Endothelial cell of umbilical vein (primary cell): ENCODE data around the gene ROBO2. TPM values are rescaled to one million over a fixed set of nuclear protein-coding genes. Genes with fewer than 3 reads are reported as not detected.

Source experiments
- BruUV-seq: library from RNA; stranded (reverse); fragments of 400-500 nt; replicated peaks from 2 replicates; lab custom pipeline; 2021; lab: Mats Ljungman, UMichigan
- CTCF ChIA-PET: fragments of 300-600, 350-600 bp; sonication (Branson Sonifier 250); formaldehyde crosslinking; loops from one replicate; lab custom pipeline; 2021; ENCODE audit warnings: antibody characterized with exemption, inconsistent platforms; lab: Charles Lee
- POLR2A ChIA-PET: fragments of 300-600, 350-600 bp; sonication (Branson Sonifier 250); formaldehyde crosslinking; loops from one replicate; lab custom pipeline; 2021; ENCODE audit warnings: antibody characterized with exemption, inconsistent platforms; lab: Charles Lee
- DNase-seq: peaks from one replicate; pipeline ENCODE4 v3.0.0-alpha.2; 2011; ENCODE audit warnings: low read depth, low spot score
- FAIRE-seq: peaks from 2 replicates; lab custom pipeline; 2011; peaks lifted over from hg19 to GRCh38; lab: Jason Lieb, UNC
- H2AFZ ChIP-seq: 2 replicates; pipeline ENCODE4 v1.6.0; 2012; ENCODE audit warnings: low read depth, low read length, control low read depth, inconsistent platforms
- H3K27ac ChIP-seq: 2 replicates; pipeline ENCODE4 v1.5.1; 2011; ENCODE audit warnings: low read depth, mild to moderate bottlenecking, control low read depth, low read length, moderate library complexity; ENCODE audit not compliant: insufficient read depth
- H3K27me3 ChIP-seq, 2 experiments: 2 replicates each; pipeline versions ENCODE4 v1.6.0 to v1.6.1; 2011; ENCODE audit warnings: low read length in 2 of 2, mixed read lengths in 1 of 2; ENCODE audit not compliant: control insufficient read depth in 2 of 2, insufficient read depth in 2 of 2
- H3K36me3 ChIP-seq, 2 experiments: 2 replicates in 1 of 2; 3 replicates in 1 of 2; pipeline ENCODE4 v1.5.1; 2011; ENCODE audit warnings: low read length in 2 of 2, mild to moderate bottlenecking in 1 of 2, moderate library complexity in 1 of 2; ENCODE audit not compliant: control insufficient read depth in 2 of 2, insufficient read depth in 2 of 2; ENCODE audit errors: extremely low read depth in 1 of 2
- H3K4me1 ChIP-seq: 3 replicates; pipeline ENCODE4 v1.5.1; 2011; ENCODE audit warnings: mild to moderate bottlenecking, low read length; ENCODE audit not compliant: control insufficient read depth, insufficient read depth; ENCODE audit errors: extremely low read depth
- H3K4me2 ChIP-seq: 2 replicates; pipeline ENCODE4 v1.6.1; 2011; ENCODE audit warnings: low read length, control low read depth, mixed read lengths; ENCODE audit not compliant: insufficient read depth
- H3K4me3 ChIP-seq, 3 experiments: fragments of 200-600 bp in 1 of 3; sonication (generic), shearing (Covaris generic) in 1 of 3; replicated peaks in 1 of 3; 2 replicates each; pipeline ENCODE4 v1.5.1; 2011 to 2016; ENCODE audit warnings: control low read depth in 3 of 3, low read length in 3 of 3, mild to moderate bottlenecking in 2 of 3, inconsistent platforms in 1 of 3, low read depth in 1 of 3, moderate library complexity in 1 of 3; ENCODE audit not compliant: insufficient read depth in 1 of 3
- H3K79me2 ChIP-seq: 2 replicates; pipeline ENCODE4 v1.6.0; 2012; ENCODE audit warnings: low read length, inconsistent platforms; ENCODE audit not compliant: control insufficient read depth, insufficient read depth
- H3K9ac ChIP-seq: replicated peaks from 2 replicates; pipeline ENCODE3; 2011; ENCODE audit warnings: low read length, control low read depth; ENCODE audit not compliant: insufficient read depth; ENCODE audit errors: extremely low read depth
- H3K9me1 ChIP-seq: replicated peaks from 3 replicates; pipeline ENCODE4 v1.6.0; 2011; ENCODE audit warnings: mild to moderate bottlenecking, low read length; ENCODE audit not compliant: control insufficient read depth, insufficient read depth; ENCODE audit errors: extremely low read depth
- H3K9me3 ChIP-seq: replicated peaks from 2 replicates; pipeline ENCODE4 v1.5.1; 2012; ENCODE audit warnings: low read length, inconsistent platforms; ENCODE audit not compliant: control insufficient read depth, insufficient read depth
- H4K20me1 ChIP-seq: replicated peaks from 2 replicates; pipeline ENCODE3; 2011; ENCODE audit warnings: mild to moderate bottlenecking, low read length; ENCODE audit not compliant: control insufficient read depth, insufficient read depth; ENCODE audit errors: extremely low read depth
- EZH2 ChIP-seq: IDR thresholded peaks from 2 replicates; pipeline ENCODE4 v1.6.1; 2012; ENCODE audit warnings: borderline replicate concordance, low read depth, mild to moderate bottlenecking, moderate library complexity, low read length, inconsistent platforms; ENCODE audit not compliant: severe bottlenecking
- FOS ChIP-seq: IDR thresholded peaks from 2 replicates; pipeline ENCODE4 v1.6.1; 2011; ENCODE audit warnings: mild to moderate bottlenecking, low read length, moderate library complexity, borderline replicate concordance; ENCODE audit not compliant: insufficient read depth
- GATA2 ChIP-seq: IDR thresholded peaks from 2 replicates; pipeline ENCODE4 v1.7.0; 2011; ENCODE audit warnings: low read depth, mild to moderate bottlenecking, moderate library complexity, mixed read lengths, low read length; ENCODE audit not compliant: insufficient read length, insufficient read depth
- JUN ChIP-seq: IDR thresholded peaks from 2 replicates; pipeline ENCODE4 v1.6.1; 2011; ENCODE audit warnings: borderline replicate concordance, low read depth; ENCODE audit not compliant: insufficient read length, insufficient read depth
- MYC ChIP-seq: IDR thresholded peaks from one replicate; pipeline ENCODE4 v1.6.1; 2011; ENCODE audit warnings: mild to moderate bottlenecking, low read depth, low read length
- POLR2A ChIP-seq: IDR thresholded peaks from 2 replicates; pipeline ENCODE4 v1.6.1; 2012; ENCODE audit warnings: low read depth, mild to moderate bottlenecking, control low read depth, low read length
- dilution Hi-C: fragments of 300-500 bp; cut with MboI; formaldehyde crosslinking; loops from one replicate; pipeline ENCODE4 v1.15.0; 2019; ENCODE audit warnings: low sequenced_read_pairs; ENCODE audit not compliant: extremely low pct_ligation_motif_present
- intact Hi-C: fragments of 100-400 bp; cut with micrococcal nuclease; formaldehyde crosslinking; loops from one replicate; pipeline ENCODE4 v1.10.0; 2022
- polyA plus RNA-seq, 4 experiments: library from polyadenylated mRNA; depleted of rRNA in 3 of 4; stranded (reverse) in 3 of 4; unstranded in 1 of 4; fragments of >200 nt; gene quantifications; 2 replicates each; pipeline versions ENCODE4 v1.2.1 to v1.2.3, GENCODE V29; 2011 to 2012; ENCODE audit warnings: missing spikeins in 1 of 4
- total RNA-seq: library from RNA; stranded (reverse); gene quantifications from 2 replicates; pipeline ENCODE4 v1.2.3, GENCODE V29; 2021
- TF ChIP-seq, protein P1 (sequence below), 2 donors: IDR thresholded peaks; 1 replicate in 1 of 2; 2 replicates in 1 of 2; pipeline ENCODE4 v1.5.1; 2011; ENCODE audit warnings: low read length in 2 of 2, mild to moderate bottlenecking in 2 of 2, moderate library complexity in 2 of 2, control low read depth in 1 of 2, inconsistent platforms in 1 of 2, low read depth in 1 of 2; ENCODE audit not compliant: insufficient read depth in 1 of 2; ENCODE audit errors: extremely low read depth in 1 of 2

The ROBO2 gene
- total and polyA plus RNA-seq, 2 donors (not counting 3 experiments of a cell fraction or from before 2014, with no cell fraction given): not detected

DNA sequence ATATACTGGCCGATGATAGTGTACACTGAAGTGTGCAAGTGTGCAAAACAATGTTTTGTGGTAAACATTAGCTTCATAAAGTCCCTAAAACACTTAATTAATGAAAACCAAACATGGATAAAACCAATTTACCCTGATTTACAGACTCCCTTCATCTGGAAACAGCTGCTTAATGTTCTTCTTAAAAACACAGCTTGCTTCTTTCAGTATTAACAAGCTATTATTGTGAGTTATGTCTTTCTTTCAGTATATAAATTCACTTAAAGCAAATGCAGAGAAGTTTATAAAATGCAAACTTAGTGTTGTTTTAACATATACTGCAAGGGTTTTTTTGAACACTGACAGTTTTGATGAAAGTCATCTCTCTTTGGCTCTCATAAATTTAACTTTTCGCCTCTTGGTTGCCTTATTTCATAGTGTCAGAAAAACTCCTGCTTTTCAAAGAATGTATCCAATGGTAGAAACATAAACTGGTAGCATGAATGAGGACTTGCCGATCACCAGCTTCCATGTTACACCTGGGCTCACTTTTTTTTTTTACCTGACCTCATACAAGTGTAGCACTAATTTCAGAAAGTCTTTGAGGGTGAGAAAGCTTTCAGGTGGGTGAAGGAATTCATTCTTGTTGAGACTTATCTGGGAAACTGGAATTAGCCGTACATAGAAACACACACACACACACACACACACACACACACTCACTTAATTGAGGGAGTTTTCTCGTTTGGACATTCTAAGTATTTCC lies 532.2 kb downstream of the ROBO2 start:
- Histone ChIP-seq H3K4me3 (no peak overlapping the region), H4K20me1 (no peaks in the 10 kb centered on the region), H3K27me3 (no peaks in the 10 kb centered on the region), H3K9me3 (no peaks in the 10 kb centered on the region), H3K4me1 (no peaks in the 10 kb centered on the region), H2AFZ (no peak overlapping the region), H3K36me3 (no peaks in the 10 kb centered on the region), H3K9me1 (no peaks in the 10 kb centered on the region), H3K79me2 (no peaks in the 10 kb centered on the region), H3K27ac (no peak overlapping the region), H3K9ac (no peak overlapping the region), H3K4me2 (no peak overlapping the region)
- DNase-seq (no peak), FAIRE-seq (no peak)
- no TSS peak for BruUV-seq
- dilution Hi-C loops: no loop called here
- CTCF ChIA-PET: no interaction called here
- intact Hi-C loops: no loop called here
- POLR2A ChIA-PET: no interaction called here
- TF ChIP-seq EZH2 (no peak), JUN (no peak), POLR2A (no peak), GATA2 (no peak), MYC (no peak), FOS (no peak)
- TF ChIP-seq, protein P1, sequence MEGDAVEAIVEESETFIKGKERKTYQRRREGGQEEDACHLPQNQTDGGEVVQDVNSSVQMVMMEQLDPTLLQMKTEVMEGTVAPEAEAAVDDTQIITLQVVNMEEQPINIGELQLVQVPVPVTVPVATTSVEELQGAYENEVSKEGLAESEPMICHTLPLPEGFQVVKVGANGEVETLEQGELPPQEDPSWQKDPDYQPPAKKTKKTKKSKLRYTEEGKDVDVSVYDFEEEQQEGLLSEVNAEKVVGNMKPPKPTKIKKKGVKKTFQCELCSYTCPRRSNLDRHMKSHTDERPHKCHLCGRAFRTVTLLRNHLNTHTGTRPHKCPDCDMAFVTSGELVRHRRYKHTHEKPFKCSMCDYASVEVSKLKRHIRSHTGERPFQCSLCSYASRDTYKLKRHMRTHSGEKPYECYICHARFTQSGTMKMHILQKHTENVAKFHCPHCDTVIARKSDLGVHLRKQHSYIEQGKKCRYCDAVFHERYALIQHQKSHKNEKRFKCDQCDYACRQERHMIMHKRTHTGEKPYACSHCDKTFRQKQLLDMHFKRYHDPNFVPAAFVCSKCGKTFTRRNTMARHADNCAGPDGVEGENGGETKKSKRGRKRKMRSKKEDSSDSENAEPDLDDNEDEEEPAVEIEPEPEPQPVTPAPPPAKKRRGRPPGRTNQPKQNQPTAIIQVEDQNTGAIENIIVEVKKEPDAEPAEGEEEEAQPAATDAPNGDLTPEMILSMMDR (IDR thresholded peaks at IDR 0.05; ENCODE audit: extremely low read depth in 1 of 2, insufficient read depth in 1 of 2, low read depth in 1 of 2, low read length in 2 of 2): no peak
